ENCODE data around the gene CEP164.

Gene CEP164

GRCh38 chr11:117327567-117328374, at the start of gene CEP164:
CEP164 (plus strand) TSS chr11:117327854; CDS start chr11:117338587, 10,733 bp downstream.
- peak; percentile 83 for DNase-seq

DNA sequence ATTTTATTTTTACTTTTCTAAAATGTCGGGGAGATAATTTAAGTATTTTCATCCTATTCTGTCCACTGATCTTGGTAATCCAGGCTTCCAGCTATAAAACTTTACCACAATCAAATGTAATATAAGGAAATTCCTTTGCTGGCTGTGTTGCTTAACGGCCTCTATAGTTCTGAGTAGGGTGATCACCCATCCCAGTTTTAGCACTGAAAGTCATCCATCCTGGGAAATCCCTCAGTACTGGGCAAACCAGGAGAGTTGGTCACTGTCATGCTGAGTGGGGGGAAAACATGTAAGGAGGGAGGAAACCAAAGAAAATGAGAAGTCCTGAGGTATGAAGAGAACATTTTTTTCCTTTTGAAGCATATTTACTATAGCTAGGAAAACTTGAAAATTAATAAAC, 49.3 kb upstream of the CEP164 start:
- DNase-seq, result no peak

GRCh38 chr11:117279711-117280376, 47.8 kb upstream of the CEP164 start:
- DNase-seq, result no peak

DNA sequence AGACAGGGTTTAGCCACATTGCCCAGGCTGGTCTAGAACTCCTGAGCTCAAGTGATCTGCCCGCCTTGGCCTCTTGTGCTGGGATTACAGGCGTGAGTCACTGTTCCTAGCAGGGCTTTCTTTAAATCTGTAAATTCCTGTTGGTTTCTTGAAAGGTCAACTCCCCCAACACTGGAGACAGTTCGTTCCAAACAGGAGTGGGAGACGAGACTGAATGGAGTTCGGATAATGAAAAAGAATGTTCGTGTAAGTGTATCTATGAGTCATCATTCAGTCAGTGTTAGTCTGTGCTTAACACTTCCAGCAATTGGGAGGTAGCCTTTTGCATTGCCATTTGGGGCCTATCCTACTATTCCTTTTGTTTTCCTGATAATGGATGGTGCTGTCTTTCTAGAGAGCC, 46.5 kb upstream of the CEP164 start:
- DNase-seq, result no peak

DNA sequence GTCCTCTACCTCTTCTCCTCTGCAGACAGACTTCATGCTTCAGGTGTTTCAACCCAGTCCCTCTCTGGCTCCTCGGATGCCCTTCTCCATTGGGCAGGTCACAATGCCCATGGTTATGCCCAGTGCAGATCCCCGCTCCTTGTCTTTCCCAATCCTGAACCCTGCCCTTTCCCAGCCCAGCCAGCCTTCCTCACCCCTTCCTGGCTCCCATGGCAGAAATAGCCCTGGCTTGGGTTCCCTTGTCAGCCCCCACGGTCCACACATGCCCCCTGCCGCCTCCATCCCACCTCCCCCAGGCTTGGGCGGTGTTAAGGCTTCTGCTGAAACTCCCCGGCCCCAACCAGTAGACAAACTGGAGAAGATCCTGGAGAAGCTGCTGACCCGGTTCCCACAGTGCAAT, 45.8 kb upstream of the CEP164 start:
- DNase-seq, result no peak

- no peak for DNase-seq
Measured at GRCh38 chr11:117282956-117283355, 44.7 kb upstream of the CEP164 start.

GRCh38 chr11:117284053-117284452, 43.6 kb upstream of the CEP164 start:
- no peak for DNase-seq

GRCh38 chr11:117286588-117286987, 41.1 kb upstream of the CEP164 start:
- no peak for DNase-seq

GRCh38 chr11:117287668-117288067, 40.0 kb upstream of the CEP164 start:
- DNase-seq, result no peak

GRCh38 chr11:117289795-117290194, 37.9 kb upstream of the CEP164 start:
- DNase-seq, result no peak

- no peak for DNase-seq
Measured at GRCh38 chr11:117290809-117291396, 36.8 kb upstream of the CEP164 start, which contains the start of gene BACE1-AS. BACE1-AS (plus strand) TSS chr11:117291346.

- no peak for DNase-seq
Measured at GRCh38 chr11:117292616-117293015, 35.0 kb upstream of the CEP164 start.

DNA sequence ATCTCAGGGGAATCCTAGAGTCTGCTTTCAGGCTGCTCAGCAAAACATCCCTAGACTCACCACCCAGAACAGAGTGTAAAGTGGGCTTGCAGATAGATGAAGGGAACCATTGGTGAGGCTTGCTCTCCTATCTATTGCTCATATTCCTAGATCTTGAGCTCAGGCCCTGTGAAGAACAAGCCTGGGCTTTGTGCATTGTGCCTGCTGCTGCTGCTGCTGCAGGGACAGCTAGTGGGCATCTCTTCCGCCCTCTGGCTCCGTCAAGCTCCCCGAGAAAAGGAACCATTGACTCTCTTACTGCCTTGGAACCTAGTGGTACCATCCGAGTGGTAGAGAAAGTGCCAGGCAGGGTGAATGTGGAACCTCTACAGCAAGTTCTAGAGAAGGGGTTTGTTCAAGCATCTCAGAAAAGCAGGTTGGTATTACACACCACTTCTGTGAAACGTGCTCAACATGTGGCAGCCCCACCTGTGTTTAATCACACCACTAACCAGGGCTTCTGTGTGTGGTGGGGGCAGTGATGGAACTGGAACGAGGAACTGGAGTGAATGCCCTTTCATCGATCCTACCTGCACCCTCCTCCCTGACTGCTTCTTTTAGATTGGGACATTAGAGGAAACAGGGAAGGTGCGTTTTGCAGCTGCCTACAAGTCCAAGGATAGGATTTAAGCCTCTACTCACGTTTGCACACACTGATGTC, 32.1 kb upstream of the CEP164 start:
- no peak for DNase-seq

GRCh38 chr11:117296881-117297280, 30.8 kb upstream of the CEP164 start:
- no peak for DNase-seq

GRCh38 chr11:117298195-117298594, 29.5 kb upstream of the CEP164 start:
- no peak for DNase-seq

GRCh38 chr11:117299351-117300282, 28.0 kb upstream of the CEP164 start:
- no peak for DNase-seq

DNA sequence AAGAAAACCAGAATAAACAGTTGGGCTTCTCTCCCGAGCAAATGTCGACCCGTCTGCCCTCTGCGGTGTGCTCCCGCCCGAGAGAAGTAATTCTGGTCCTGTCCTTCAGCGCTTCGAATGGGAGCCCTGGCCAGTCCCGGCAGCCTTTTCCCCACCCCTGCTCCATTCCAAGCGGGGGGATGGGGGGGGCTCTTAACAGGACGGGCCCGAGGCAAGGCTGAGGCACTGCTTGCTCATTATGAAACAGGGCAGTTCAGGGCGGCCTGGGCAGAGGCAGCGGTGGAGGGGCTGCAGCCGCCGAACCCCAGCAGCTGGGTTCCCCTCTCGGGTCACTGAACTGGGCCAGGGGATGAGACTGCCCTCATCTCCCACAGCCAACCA, 27.4 kb upstream of the CEP164 start:
- DNase-seq, result no peak

DNA sequence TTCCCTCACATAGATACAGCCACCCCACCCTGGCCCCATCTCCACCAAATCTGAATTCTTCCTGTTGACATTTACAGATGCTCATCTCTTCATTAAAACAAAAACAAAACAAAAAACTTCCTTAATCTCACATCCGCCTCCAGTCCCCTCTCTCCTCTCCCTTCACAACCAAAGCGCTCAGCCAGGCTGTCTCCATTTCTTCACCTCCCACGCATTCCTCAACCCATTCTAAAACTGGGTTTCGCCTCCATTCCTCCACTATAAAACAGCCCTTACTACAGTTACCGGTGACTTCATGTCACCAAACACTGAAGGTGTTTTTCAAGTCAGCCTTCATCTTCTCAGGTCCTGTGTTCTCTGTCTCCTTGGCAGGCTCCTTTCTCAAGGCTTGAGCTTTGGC, 26.9 kb upstream of the CEP164 start:
- DNase-seq, result no peak

- DNase-seq, result no peak
Measured at GRCh38 chr11:117302228-117302627, 25.4 kb upstream of the CEP164 start.

DNA sequence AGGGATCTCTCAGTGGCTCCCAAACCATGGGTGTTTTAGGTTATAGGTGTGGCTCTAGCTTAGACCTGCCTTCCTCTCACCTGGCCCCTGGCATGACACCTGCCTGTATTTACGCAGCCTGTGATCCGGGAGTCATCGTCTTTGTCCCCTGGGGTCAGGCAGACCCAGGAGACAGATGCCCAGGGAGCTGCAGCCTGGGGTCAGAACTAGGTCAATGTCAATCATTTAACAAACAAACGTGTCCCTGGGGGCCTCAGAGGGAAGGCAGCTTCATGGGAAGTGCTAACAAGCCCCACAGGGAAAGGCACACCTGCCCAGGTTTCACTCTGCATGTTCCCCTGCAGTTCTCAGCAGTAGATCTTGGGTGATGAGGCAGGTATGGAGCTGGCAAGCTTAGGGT, 24.6 kb upstream of the CEP164 start:
- DNase-seq, result no peak

GRCh38 chr11:117303646-117304315, 23.9 kb upstream of the CEP164 start:
- DNase-seq, result no peak

DNA sequence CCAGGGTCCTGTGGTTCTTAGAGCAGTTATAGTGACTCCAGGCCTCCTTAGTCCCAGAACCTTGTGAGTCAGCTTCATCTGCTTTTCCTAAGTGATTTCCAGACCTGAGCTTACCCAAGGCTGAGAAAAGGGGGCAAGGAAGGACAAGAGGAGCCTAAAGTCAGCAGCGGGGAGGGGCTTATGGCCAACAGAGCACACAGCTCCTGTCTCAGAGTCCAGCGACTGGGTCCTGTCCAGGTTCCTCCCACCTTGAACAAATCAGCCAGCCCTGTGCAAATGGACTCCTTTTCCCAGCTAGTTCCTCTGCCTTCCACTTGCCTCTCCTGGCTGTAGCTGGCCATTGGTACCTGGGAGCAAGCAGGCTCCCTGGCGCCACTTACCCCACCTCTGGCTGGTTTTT, 22.5 kb upstream of the CEP164 start:
- no peak for DNase-seq
